ENCODE data around the gene IL22. TPM values are rescaled to one million over a fixed set of nuclear protein-coding genes. Genes with fewer than 3 reads are reported as not detected.

The IL22 gene
- total and polyA plus RNA-seq, 2 donors (not counting 1 experiment from before 2014, with no cell fraction given): not detected

DNA sequence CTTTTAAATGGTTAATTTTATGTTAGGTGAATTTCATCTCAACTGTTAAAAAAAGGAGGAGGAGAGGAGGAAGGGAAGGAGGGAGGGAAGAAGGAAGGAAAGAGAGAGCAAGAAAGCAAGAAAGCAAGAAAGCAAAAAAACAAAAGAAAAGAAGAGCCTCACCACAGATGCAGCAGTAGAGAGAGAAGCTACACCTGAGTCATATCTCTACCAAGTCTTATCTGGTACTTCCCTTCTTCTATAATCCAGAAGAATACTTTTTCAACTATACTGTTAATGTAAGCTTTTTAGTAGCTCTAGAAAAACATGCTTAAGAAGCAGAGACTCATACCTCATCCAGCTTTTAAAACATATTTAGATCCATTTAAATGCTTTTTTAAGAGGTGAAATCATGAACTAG, 22.2 kb downstream of the IL22 start:
- no peaks in the 10 kb centered on the region for H4K20me1 ChIP-seq (ENCODE audit: control insufficient read depth, insufficient read depth, low read length, poor library complexity, severe bottlenecking)
- Mint-ChIP-seq H3K4me1 (peaks cover 4% of the 10 kb centered on the region), H3K4me3 (no peak overlapping the region), H3K27ac (no peak overlapping the region), H3K27me3 (no peaks in the 10 kb centered on the region), H3K9me3 (ENCODE audit: insufficient read depth) (no peaks in the 10 kb centered on the region)
- peaks cover 2 to 3% of the 10 kb centered on the region in 2 donors for H3K4me1 ChIP-seq (ENCODE audit: control insufficient read depth in 2 of 2, insufficient read depth in 2 of 2, low read length in 2 of 2)
- no peak overlapping the region for H2AFZ ChIP-seq (ENCODE audit: insufficient read depth, low read depth, low read length, poor library complexity, severe bottlenecking)
- H3K27me3 ChIP-seq (replicated peaks in 1 of 4; ENCODE audit: control extremely low read depth in 1 of 4, control insufficient read depth in 3 of 4, insufficient read depth in 4 of 4, low read length in 3 of 4): no peaks in the 10 kb centered on the region
- no peak overlapping the region for H3K4me3 ChIP-seq (ENCODE audit: control extremely low read depth in 1 of 5, extremely low read depth in 1 of 5, insufficient read depth in 1 of 5, low read depth in 2 of 5, low read length in 4 of 5)
- H3K36me3 ChIP-seq (replicated peaks in 1 of 2; ENCODE audit: control extremely low read depth in 1 of 2, control insufficient read depth in 1 of 2, extremely low read depth in 1 of 2, insufficient read depth in 2 of 2, low read length in 1 of 2): no peaks in the 10 kb centered on the region
- DNase-seq: no peak
- no peak for ATAC-seq (ENCODE audit: low read depth)
- no peak overlapping the region for H3K4me2 ChIP-seq (replicated peaks; ENCODE audit: low read depth, low read length, poor library complexity, severe bottlenecking)
- no peak overlapping the region for H3K9ac ChIP-seq (ENCODE audit: low read length)
- no peaks in the 10 kb centered on the region for H3K79me2 ChIP-seq (ENCODE audit: control insufficient read depth, insufficient read depth, low read length)
- TF ChIP-seq, protein P1, sequence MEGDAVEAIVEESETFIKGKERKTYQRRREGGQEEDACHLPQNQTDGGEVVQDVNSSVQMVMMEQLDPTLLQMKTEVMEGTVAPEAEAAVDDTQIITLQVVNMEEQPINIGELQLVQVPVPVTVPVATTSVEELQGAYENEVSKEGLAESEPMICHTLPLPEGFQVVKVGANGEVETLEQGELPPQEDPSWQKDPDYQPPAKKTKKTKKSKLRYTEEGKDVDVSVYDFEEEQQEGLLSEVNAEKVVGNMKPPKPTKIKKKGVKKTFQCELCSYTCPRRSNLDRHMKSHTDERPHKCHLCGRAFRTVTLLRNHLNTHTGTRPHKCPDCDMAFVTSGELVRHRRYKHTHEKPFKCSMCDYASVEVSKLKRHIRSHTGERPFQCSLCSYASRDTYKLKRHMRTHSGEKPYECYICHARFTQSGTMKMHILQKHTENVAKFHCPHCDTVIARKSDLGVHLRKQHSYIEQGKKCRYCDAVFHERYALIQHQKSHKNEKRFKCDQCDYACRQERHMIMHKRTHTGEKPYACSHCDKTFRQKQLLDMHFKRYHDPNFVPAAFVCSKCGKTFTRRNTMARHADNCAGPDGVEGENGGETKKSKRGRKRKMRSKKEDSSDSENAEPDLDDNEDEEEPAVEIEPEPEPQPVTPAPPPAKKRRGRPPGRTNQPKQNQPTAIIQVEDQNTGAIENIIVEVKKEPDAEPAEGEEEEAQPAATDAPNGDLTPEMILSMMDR (IDR thresholded peaks at IDR 0.05): no peak
- no peak for TF ChIP-seq EZH2 (IDR thresholded peaks at IDR 0.05; ENCODE audit: borderline replicate concordance, insufficient read depth, low read depth, low read length, poor library complexity, severe bottlenecking)
- no peak overlapping the region for H3K27ac ChIP-seq (ENCODE audit: low read length in 2 of 2)
- H3K9me3 ChIP-seq (ENCODE audit: control extremely low read depth in 1 of 3, control insufficient read depth in 2 of 3, insufficient read depth in 1 of 3, low read length in 2 of 3): no peaks in the 10 kb centered on the region
- intact Hi-C loops (cut with micrococcal nuclease): no loop called here
- POLR2A ChIA-PET: no interaction called here
- CTCF ChIA-PET: interaction anchor here (0.6 to 2.1 kb wide), 5 partner anchors 8 to 1233 kb away, joined by 3 to 13 read pairs (median 5); no protein-coding TSS in a partner anchor

DNA sequence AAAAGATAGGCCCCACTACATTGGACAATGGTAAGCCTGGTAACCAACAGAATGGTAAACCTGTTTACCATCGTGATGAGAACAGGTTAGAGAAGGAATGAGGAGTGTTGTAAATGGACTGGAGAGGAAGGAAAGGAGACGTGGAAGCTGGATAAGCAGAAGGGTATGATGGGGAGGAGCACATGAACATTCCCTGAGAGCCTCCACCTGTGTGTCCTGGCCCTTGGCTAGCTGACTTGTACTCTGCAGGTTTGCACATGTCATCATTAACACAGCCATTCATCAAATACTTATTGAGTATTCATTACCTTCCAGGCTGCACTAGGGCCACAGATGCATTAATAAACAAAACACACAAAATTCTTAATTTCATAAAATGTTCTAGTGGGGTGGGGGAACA, 23.4 kb downstream of the IL22 start:
- Histone ChIP-seq H4K20me1 (ENCODE audit: control insufficient read depth, insufficient read depth, low read length, poor library complexity, severe bottlenecking) (no peaks in the 10 kb centered on the region), H3K4me2 (replicated peaks; ENCODE audit: low read depth, low read length, poor library complexity, severe bottlenecking) (no peak overlapping the region), H3K4me1 (ENCODE audit: control insufficient read depth in 2 of 2, insufficient read depth in 2 of 2, low read length in 2 of 2) (no peaks in the 10 kb centered on the region), H3K36me3 (replicated peaks in 1 of 2; ENCODE audit: control extremely low read depth in 1 of 2, control insufficient read depth in 1 of 2, extremely low read depth in 1 of 2, insufficient read depth in 2 of 2, low read length in 1 of 2) (no peaks in the 10 kb centered on the region), H3K9ac (ENCODE audit: low read length) (no peak overlapping the region), H2AFZ (ENCODE audit: insufficient read depth, low read depth, low read length, poor library complexity, severe bottlenecking) (no peak overlapping the region), H3K4me3 (ENCODE audit: control extremely low read depth in 1 of 5, extremely low read depth in 1 of 5, insufficient read depth in 1 of 5, low read depth in 2 of 5, low read length in 4 of 5) (no peak overlapping the region), H3K79me2 (ENCODE audit: control insufficient read depth, insufficient read depth, low read length) (no peaks in the 10 kb centered on the region), H3K27ac (ENCODE audit: low read length in 2 of 2) (no peak overlapping the region), H3K9me3 (ENCODE audit: control extremely low read depth in 1 of 3, control insufficient read depth in 2 of 3, insufficient read depth in 1 of 3, low read length in 2 of 3) (no peaks in the 10 kb centered on the region), H3K27me3 (replicated peaks in 1 of 4; ENCODE audit: control extremely low read depth in 1 of 4, control insufficient read depth in 3 of 4, insufficient read depth in 4 of 4, low read length in 3 of 4) (no peaks in the 10 kb centered on the region)
- ChIA-PET CTCF (interaction anchor here (1.1 kb wide), 1 partner anchor 88 kb away, joined by 5 read pairs; no protein-coding TSS in a partner anchor), POLR2A (no interaction called here)
- TF ChIP-seq EZH2 (IDR thresholded peaks at IDR 0.05; ENCODE audit: borderline replicate concordance, insufficient read depth, low read depth, low read length, poor library complexity, severe bottlenecking): no peak
- TF ChIP-seq, protein P1 (IDR thresholded peaks at IDR 0.05): no peak
- ATAC-seq (ENCODE audit: low read depth) (no peak), DNase-seq (no peak)
- no peaks in the 10 kb centered on the region for H3K27me3 Mint-ChIP-seq
- no peak overlapping the region for H3K27ac Mint-ChIP-seq
- no peaks in the 10 kb centered on the region for H3K9me3 Mint-ChIP-seq (ENCODE audit: insufficient read depth)
- H3K4me3 Mint-ChIP-seq: no peak overlapping the region
- H3K4me1 Mint-ChIP-seq: no peaks in the 10 kb centered on the region
- intact Hi-C loops (cut with micrococcal nuclease): loop anchor here (10.0 kb wide), 1 partner anchor 575 kb away; the partner anchor contains the start of gene MDM2
- WGBS (ENCODE audit: insufficient coverage): 86% methylated on average over 1 of the region's 2 CpGs
